Gastrocnemius medialis (tissue), 4 donors: ENCODE results near the gene UBE2Q1.

Experiments
- POLR2A ChIP-seq, 2 donors: fragments of 450-650 bp; IDR thresholded peaks; one replicate each; pipeline ENCODE4 v1.6.1; 2017; ENCODE audit warnings: antibody characterized with exemption in 2 of 2, mild to moderate bottlenecking in 2 of 2, moderate library complexity in 2 of 2
- TF ChIP-seq, protein P1 (sequence below), 5 experiments: fragments of 450-650 bp in 3 of 5; fragments of 200-600 bp in 2 of 5; sonication (generic) in 2 of 5; IDR thresholded peaks in 4 of 5; conservative IDR thresholded peaks in 1 of 5; 1 replicate in 4 of 5; 2 replicates in 1 of 5; pipeline ENCODE4 v1.5.1; 2016 to 2019; ENCODE audit warnings: antibody characterized with exemption in 5 of 5, mild to moderate bottlenecking in 3 of 5, moderate library complexity in 3 of 5

DNA sequence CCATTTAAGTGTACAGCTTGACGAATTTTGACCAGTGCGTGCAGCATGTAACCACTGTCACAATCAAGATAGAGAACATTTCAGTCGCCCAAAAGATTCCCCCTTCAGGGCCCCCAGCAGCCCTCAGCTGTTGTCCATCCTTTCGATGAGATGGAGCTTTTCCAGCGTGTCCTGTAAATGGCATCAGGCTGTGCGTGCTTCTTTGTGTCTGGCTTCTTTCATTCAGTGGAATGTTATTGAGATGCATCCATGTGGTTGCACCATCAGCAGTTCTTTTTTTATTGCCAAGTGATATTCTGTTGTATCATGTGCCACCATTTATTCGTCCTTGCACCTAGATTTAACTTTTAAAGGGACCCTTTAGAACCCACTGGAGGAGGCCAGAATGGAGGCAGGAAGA, 21.9 kb downstream of the UBE2Q1 start:
- TF ChIP-seq, protein P1, sequence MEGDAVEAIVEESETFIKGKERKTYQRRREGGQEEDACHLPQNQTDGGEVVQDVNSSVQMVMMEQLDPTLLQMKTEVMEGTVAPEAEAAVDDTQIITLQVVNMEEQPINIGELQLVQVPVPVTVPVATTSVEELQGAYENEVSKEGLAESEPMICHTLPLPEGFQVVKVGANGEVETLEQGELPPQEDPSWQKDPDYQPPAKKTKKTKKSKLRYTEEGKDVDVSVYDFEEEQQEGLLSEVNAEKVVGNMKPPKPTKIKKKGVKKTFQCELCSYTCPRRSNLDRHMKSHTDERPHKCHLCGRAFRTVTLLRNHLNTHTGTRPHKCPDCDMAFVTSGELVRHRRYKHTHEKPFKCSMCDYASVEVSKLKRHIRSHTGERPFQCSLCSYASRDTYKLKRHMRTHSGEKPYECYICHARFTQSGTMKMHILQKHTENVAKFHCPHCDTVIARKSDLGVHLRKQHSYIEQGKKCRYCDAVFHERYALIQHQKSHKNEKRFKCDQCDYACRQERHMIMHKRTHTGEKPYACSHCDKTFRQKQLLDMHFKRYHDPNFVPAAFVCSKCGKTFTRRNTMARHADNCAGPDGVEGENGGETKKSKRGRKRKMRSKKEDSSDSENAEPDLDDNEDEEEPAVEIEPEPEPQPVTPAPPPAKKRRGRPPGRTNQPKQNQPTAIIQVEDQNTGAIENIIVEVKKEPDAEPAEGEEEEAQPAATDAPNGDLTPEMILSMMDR (IDR thresholded peaks at IDR 0.05 in 4 of 5, conservative IDR thresholded peaks at IDR 0.05 in 1 of 5), result no peak
- no peak for TF ChIP-seq POLR2A (IDR thresholded peaks at IDR 0.05)
